Type B pancreatic cell (in vitro differentiated cells): ENCODE data around the gene FAM216B. TPM values are rescaled to one million over a fixed set of nuclear protein-coding genes. Genes with fewer than 3 reads are reported as not detected.

Experiments
- DNase-seq: peaks from one replicate; pipeline ENCODE4 v3.0.0; 2021; ENCODE audit warnings: mixed read lengths; ENCODE audit not compliant: unreplicated experiment; ENCODE audit errors: extremely low spot score
- H3K27ac Mint-ChIP-seq: 2 replicates; pipeline ENCODE4 v1.8.0; 2021; ENCODE audit warnings: mild to moderate bottlenecking, mixed read lengths
- H3K27me3 Mint-ChIP-seq: 2 replicates; pipeline ENCODE4 v1.8.0; 2021; ENCODE audit warnings: mixed read lengths
- H3K36me3 Mint-ChIP-seq: 2 replicates; pipeline ENCODE4 v1.8.0; 2021; ENCODE audit warnings: mixed read lengths
- H3K4me1 Mint-ChIP-seq: one replicate; pipeline ENCODE4 v1.8.0; 2021; ENCODE audit warnings: mixed read lengths; ENCODE audit not compliant: unreplicated experiment
- H3K4me3 Mint-ChIP-seq: 2 replicates; pipeline ENCODE4 v1.8.0; 2021; ENCODE audit warnings: mild to moderate bottlenecking, mixed read lengths
- H3K9me3 Mint-ChIP-seq: 2 replicates; pipeline ENCODE4 v1.8.0; 2021; ENCODE audit warnings: mixed read lengths
- CTCF ChIP-seq: fragments of 200-600 bp; sonication (generic); conservative IDR thresholded peaks from 2 replicates; pipeline ENCODE4 v1.5.0; 2021; ENCODE audit warnings: antibody characterized with exemption, mild to moderate bottlenecking
- total RNA-seq: library from RNA; stranded (reverse); gene quantifications from 2 replicates; pipeline ENCODE4 v1.2.1, GENCODE V29; 2021; ENCODE audit warnings: low replicate concordance

The FAM216B gene
- total RNA-seq, 1 donor from 2014 or later = not detected

DNA sequence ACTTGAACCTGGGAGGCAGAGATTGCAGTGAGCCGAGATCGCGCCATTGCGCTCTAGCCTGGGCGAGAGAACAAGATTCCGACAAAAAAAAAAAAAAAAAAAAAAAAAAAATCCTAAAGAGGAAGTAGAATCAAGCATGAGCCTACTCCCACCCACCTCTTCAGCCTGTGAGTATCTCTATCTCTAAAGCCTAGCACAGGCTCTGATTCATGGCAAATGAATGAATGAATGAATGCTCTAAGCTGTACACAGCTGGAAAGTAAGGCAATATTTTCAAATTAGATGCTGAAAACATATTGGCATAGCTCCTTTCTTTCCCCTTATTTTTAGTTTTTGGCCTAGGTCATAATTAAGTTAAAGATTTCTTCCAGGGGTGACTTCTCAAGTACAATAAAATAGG is 35.7 kb upstream of the FAM216B start:
- H3K27ac Mint-ChIP-seq = no peak overlapping the region
- H3K9me3 Mint-ChIP-seq = peaks cover 9% of the 10 kb centered on the region
- H3K4me1 Mint-ChIP-seq = peaks cover 10% of the 10 kb centered on the region
- TF ChIP-seq CTCF = no peak
- no peak for DNase-seq
- H3K27me3 Mint-ChIP-seq = peaks cover 3% of the 10 kb centered on the region
- no peak overlapping the region for H3K4me3 Mint-ChIP-seq
- H3K36me3 Mint-ChIP-seq = no peaks in the 10 kb centered on the region

DNA sequence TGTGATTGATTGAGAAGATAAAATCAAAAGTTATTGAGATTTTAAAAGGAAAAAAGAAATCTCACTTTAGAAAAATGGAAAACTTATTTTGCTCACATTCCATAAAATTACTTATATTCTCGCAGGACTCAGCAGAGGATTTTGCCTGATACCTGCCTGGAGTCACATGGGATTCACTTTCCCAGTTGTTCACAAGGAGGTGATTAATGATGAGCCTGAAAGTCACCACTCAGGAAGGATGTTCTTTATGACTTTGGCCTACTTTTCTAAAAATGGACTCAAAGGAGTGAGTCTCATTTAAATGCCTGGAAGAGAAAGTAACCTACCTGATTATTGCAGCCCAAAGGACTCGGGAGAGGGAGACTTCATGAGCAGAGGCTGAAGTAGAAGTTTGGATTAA is 34.5 kb upstream of the FAM216B start:
- no peak for DNase-seq
- H3K27ac Mint-ChIP-seq = no peak overlapping the region
- peaks cover 9% of the 10 kb centered on the region for H3K9me3 Mint-ChIP-seq
- peaks cover 8% of the 10 kb centered on the region for H3K4me1 Mint-ChIP-seq
- H3K27me3 Mint-ChIP-seq = peaks cover 3% of the 10 kb centered on the region
- H3K4me3 Mint-ChIP-seq = no peak overlapping the region
- TF ChIP-seq CTCF = no peak
- no peaks in the 10 kb centered on the region for H3K36me3 Mint-ChIP-seq

GRCh38 chr13:42747399-42747873 is 33.9 kb upstream of the FAM216B start:
- Mint-ChIP-seq H3K27ac (no peak overlapping the region), H3K4me1 (peaks cover 8% of the 10 kb centered on the region), H3K4me3 (no peak overlapping the region), H3K9me3 (peaks cover 9% of the 10 kb centered on the region), H3K36me3 (no peaks in the 10 kb centered on the region), H3K27me3 (peaks cover 3% of the 10 kb centered on the region)
- DNase-seq = no peak
- TF ChIP-seq CTCF = no peak

- Mint-ChIP-seq H3K36me3 (no peaks in the 10 kb centered on the region), H3K9me3 (peaks cover 13% of the 10 kb centered on the region), H3K4me3 (no peak overlapping the region), H3K27ac (no peak overlapping the region), H3K27me3 (peaks cover 3% of the 10 kb centered on the region), H3K4me1 (peaks cover 22% of the 10 kb centered on the region)
- no peak for DNase-seq
- no peak for TF ChIP-seq CTCF
Observed at GRCh38 chr13:42750794-42751193, 30.6 kb upstream of the FAM216B start.

DNA sequence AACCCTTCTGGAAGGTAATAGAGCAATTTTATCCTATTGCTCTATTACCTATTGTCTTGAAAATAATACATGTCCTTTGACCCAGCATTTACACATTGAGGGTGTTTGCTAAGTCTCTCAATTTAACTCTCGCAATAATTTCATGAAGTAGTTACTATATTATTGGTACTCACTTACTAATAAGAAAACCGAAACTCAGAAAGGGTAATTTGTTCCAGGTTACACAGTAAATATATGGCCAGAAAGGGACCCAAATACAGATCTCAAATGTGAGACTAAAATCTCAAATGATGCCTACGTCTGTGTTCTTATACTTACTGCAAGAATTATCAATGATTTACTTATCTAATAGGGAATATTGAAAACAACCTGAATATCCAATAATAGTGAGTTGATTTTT is 29.7 kb upstream of the FAM216B start:
- peaks cover 3% of the 10 kb centered on the region for H3K27me3 Mint-ChIP-seq
- H3K27ac Mint-ChIP-seq = no peak overlapping the region
- TF ChIP-seq CTCF = no peak
- H3K9me3 Mint-ChIP-seq = peaks cover 13% of the 10 kb centered on the region
- H3K36me3 Mint-ChIP-seq = no peaks in the 10 kb centered on the region
- H3K4me3 Mint-ChIP-seq = no peak overlapping the region
- H3K4me1 Mint-ChIP-seq = peaks cover 22% of the 10 kb centered on the region
- DNase-seq = no peak

GRCh38 chr13:42752731-42753130 is 28.7 kb upstream of the FAM216B start:
- H3K27me3 Mint-ChIP-seq = peaks cover 3% of the 10 kb centered on the region
- peaks cover 16% of the 10 kb centered on the region for H3K9me3 Mint-ChIP-seq
- TF ChIP-seq CTCF = no peak
- no peak for DNase-seq
- H3K27ac Mint-ChIP-seq = no peak overlapping the region
- no peaks in the 10 kb centered on the region for H3K36me3 Mint-ChIP-seq
- no peak overlapping the region for H3K4me3 Mint-ChIP-seq
- H3K4me1 Mint-ChIP-seq = peaks cover 16% of the 10 kb centered on the region
